H9 (cell line): ENCODE results near the gene APPL2. TPM values are rescaled to one million over a fixed set of nuclear protein-coding genes. Genes with fewer than 3 reads are reported as not detected.

Experiments
- DNase-seq: peaks from one replicate; pipeline ENCODE4 v3.0.0-alpha.2; 2017
- H2AFZ ChIP-seq: one replicate; pipeline ENCODE4 v1.6.1; 2013; ENCODE audit warnings: mild to moderate bottlenecking, low read length, control low read depth, moderate library complexity
- H2AK5ac ChIP-seq: 2 replicates; pipeline ENCODE4 v1.6.1; 2013; ENCODE audit warnings: low read length, control low read depth, mixed read lengths; ENCODE audit not compliant: insufficient read length
- H2BK120ac ChIP-seq: one replicate; pipeline ENCODE4 v1.6.1; 2013; ENCODE audit warnings: low read depth, mild to moderate bottlenecking, low read length, control low read depth, inconsistent platforms; ENCODE audit not compliant: poor library complexity, severe bottlenecking
- H2BK12ac ChIP-seq: 2 replicates; pipeline ENCODE4 v1.6.1; 2013; ENCODE audit warnings: low read length, control low read depth, mixed read lengths, low read depth; ENCODE audit not compliant: insufficient read length
- H2BK15ac ChIP-seq: 2 replicates; pipeline ENCODE4 v1.6.1; 2013; ENCODE audit warnings: low read depth, low read length, control low read depth
- H2BK20ac ChIP-seq: one replicate; pipeline ENCODE4 v1.6.1; 2013; ENCODE audit warnings: low read depth, mild to moderate bottlenecking, low read length, control low read depth, inconsistent platforms; ENCODE audit not compliant: poor library complexity, severe bottlenecking
- H2BK5ac ChIP-seq: 2 replicates; pipeline ENCODE4 v1.6.1; 2013; ENCODE audit warnings: low read length, control low read depth, mixed read lengths; ENCODE audit not compliant: insufficient read length
- H3K14ac ChIP-seq: 2 replicates; pipeline ENCODE4 v1.6.1; 2013; ENCODE audit warnings: low read length, control low read depth; ENCODE audit not compliant: insufficient read depth
- H3K18ac ChIP-seq: 2 replicates; pipeline ENCODE4 v1.6.1; 2013; ENCODE audit warnings: low read depth, mild to moderate bottlenecking, mixed read lengths, low read length, control low read depth; ENCODE audit not compliant: insufficient read length
- H3K23ac ChIP-seq: 2 replicates; pipeline ENCODE4 v1.6.1; 2013; ENCODE audit warnings: low read length, control low read depth, mixed read lengths, low read depth; ENCODE audit not compliant: insufficient read length
- H3K23me2 ChIP-seq: 2 replicates; pipeline ENCODE4 v1.6.1; 2013; ENCODE audit warnings: low read depth, mild to moderate bottlenecking, mixed read lengths, low read length, control low read depth; ENCODE audit not compliant: insufficient read length, poor library complexity, severe bottlenecking
- H3K27ac ChIP-seq: 2 replicates; pipeline ENCODE4 v1.5.1; 2013; ENCODE audit warnings: low read length, control low read depth, mixed read lengths, low read depth; ENCODE audit not compliant: insufficient read length
- H3K27me3 ChIP-seq: 2 replicates; pipeline ENCODE4 v1.6.1; 2013; ENCODE audit warnings: low read length, control low read depth, inconsistent platforms; ENCODE audit not compliant: insufficient read depth
- H3K4ac ChIP-seq: 2 replicates; pipeline ENCODE4 v1.6.1; 2013; ENCODE audit warnings: low read depth, mild to moderate bottlenecking, control low read depth, inconsistent platforms, low read length, moderate library complexity
- H3K4me1 ChIP-seq: 2 replicates; pipeline ENCODE4 v1.6.1; 2013; ENCODE audit warnings: low read length, control low read depth, inconsistent platforms; ENCODE audit not compliant: insufficient read depth
- H3K4me2 ChIP-seq: 2 replicates; pipeline ENCODE4 v1.6.1; 2013; ENCODE audit warnings: low read length, control low read depth, mixed read lengths; ENCODE audit not compliant: insufficient read length, insufficient read depth
- H3K56ac ChIP-seq: 2 replicates; pipeline ENCODE4 v1.6.1; 2013; ENCODE audit warnings: low read depth, mild to moderate bottlenecking, mixed read lengths, low read length, control low read depth; ENCODE audit not compliant: insufficient read length
- H3K79me1 ChIP-seq: 2 replicates; pipeline ENCODE4 v1.6.1; 2013; ENCODE audit warnings: low read depth, mild to moderate bottlenecking, moderate library complexity, low read length, control low read depth, inconsistent platforms; ENCODE audit not compliant: insufficient read depth, poor library complexity, severe bottlenecking
- H3K79me2 ChIP-seq: 2 replicates; pipeline ENCODE4 v1.6.1; 2013; ENCODE audit warnings: low read length, control low read depth, inconsistent platforms; ENCODE audit not compliant: insufficient read depth
- H3K9ac ChIP-seq: 2 replicates; pipeline ENCODE4 v1.6.1; 2013; ENCODE audit warnings: low read length, control low read depth, mixed read lengths; ENCODE audit not compliant: insufficient read length; ENCODE audit errors: extremely low read depth
- H3K9me3 ChIP-seq: one replicate; pipeline ENCODE4 v1.6.1; 2013; ENCODE audit warnings: low read depth, low read length, inconsistent platforms; ENCODE audit not compliant: control insufficient read depth
- H3T11ph ChIP-seq: one replicate; pipeline ENCODE4 v1.6.1; 2013; ENCODE audit warnings: mild to moderate bottlenecking, low read length, control low read depth, inconsistent platforms
- H4K20me1 ChIP-seq: one replicate; pipeline ENCODE4 v1.6.1; 2013; ENCODE audit not compliant: control insufficient read depth, insufficient read length, insufficient read depth
- H4K5ac ChIP-seq: 2 replicates; pipeline ENCODE4 v1.6.1; 2013; ENCODE audit warnings: low read depth, mild to moderate bottlenecking, mixed read lengths, low read length, control low read depth; ENCODE audit not compliant: insufficient read length
- H4K8ac ChIP-seq: replicated peaks from 2 replicates; pipeline ENCODE4 v1.6.1; 2013; ENCODE audit warnings: low read length, control low read depth, mixed read lengths, low read depth; ENCODE audit not compliant: insufficient read length
- H4K91ac ChIP-seq: 2 replicates; pipeline ENCODE4 v1.6.1; 2013; ENCODE audit warnings: low read depth, mild to moderate bottlenecking, moderate library complexity, mixed read lengths, low read length, control low read depth; ENCODE audit not compliant: insufficient read length
- H3K27ac Mint-ChIP-seq, 3 experiments: 2 replicates in 2 of 3; 3 replicates in 1 of 3; pipeline ENCODE4 v1.8.0; 2020 to 2021; ENCODE audit warnings: mixed read lengths in 3 of 3, mild to moderate bottlenecking in 1 of 3, moderate library complexity in 1 of 3
- H3K27me3 Mint-ChIP-seq: 2 replicates; pipeline ENCODE4 v1.8.0; 2021; ENCODE audit warnings: low read depth, mild to moderate bottlenecking, moderate library complexity, mixed read lengths
- H3K36me3 Mint-ChIP-seq, 3 experiments: 2 replicates in 2 of 3; 3 replicates in 1 of 3; pipeline ENCODE4 v1.8.0; 2020 to 2021; ENCODE audit warnings: low read depth in 3 of 3, mixed read lengths in 3 of 3; ENCODE audit not compliant: insufficient read depth in 1 of 3
- H3K4me1 Mint-ChIP-seq, 2 experiments: 2 replicates each; pipeline ENCODE4 v1.8.0; 2020; ENCODE audit warnings: mixed read lengths in 2 of 2
- H3K4me3 Mint-ChIP-seq, 2 experiments: 2 replicates in 1 of 2; 3 replicates in 1 of 2; pipeline ENCODE4 v1.8.0; 2020 to 2021; ENCODE audit warnings: mild to moderate bottlenecking in 2 of 2, mixed read lengths in 2 of 2, moderate library complexity in 1 of 2
- H3K9me3 Mint-ChIP-seq, 2 experiments: 2 replicates in 1 of 2; 3 replicates in 1 of 2; pipeline ENCODE4 v1.8.0; 2020; ENCODE audit warnings: mild to moderate bottlenecking in 2 of 2, mixed read lengths in 2 of 2, moderate library complexity in 1 of 2
- CTCF ChIP-seq: fragments of 200-600 bp; sonication (generic); conservative IDR thresholded peaks from 3 replicates; pipeline ENCODE4 v1.8.0; 2021; ENCODE audit warnings: antibody characterized with exemption, mild to moderate bottlenecking
- WGBS: extraction: QIAGEN DNeasy Blood & Tissue Kit; methylation state at CpG from one replicate; pipeline ENCODE4 v1.1.7; 2013; ENCODE audit warnings: missing lambda C conversion rate, low lambda C conversion rate, mixed read lengths; ENCODE audit not compliant: insufficient read length; ENCODE audit errors: extremely low coverage; 5-methylcytosine and 5-hydroxymethylcytosine counted together
- total RNA-seq: library from RNA; stranded (reverse); gene quantifications from 2 replicates; pipeline ENCODE4 v1.2.1, GENCODE V29; 2021

APPL2 gene
- total RNA-seq, 1 experiment from 2014 or later: 18.5 TPM

GRCh38 chr12:105267711-105268110 lies 31.7 kb upstream of the APPL2 start:
- Mint-ChIP-seq H3K4me1 (no peaks in the 10 kb centered on the region), H3K9me3 (no peaks in the 10 kb centered on the region), H3K27ac (no peak overlapping the region), H3K36me3 (no peaks in the 10 kb centered on the region), H3K27me3 (peaks cover 6% of the 10 kb centered on the region), H3K4me3 (no peak overlapping the region)
- H2BK20ac ChIP-seq: no peak overlapping the region
- no peak overlapping the region for H4K91ac ChIP-seq
- no peak overlapping the region for H2BK12ac ChIP-seq
- H3K27me3 ChIP-seq: no peaks in the 10 kb centered on the region
- no peaks in the 10 kb centered on the region for H3K79me1 ChIP-seq
- H3T11ph ChIP-seq: no peak overlapping the region
- no peak overlapping the region for H3K18ac ChIP-seq
- H3K23me2 ChIP-seq: no peaks in the 10 kb centered on the region
- no peaks in the 10 kb centered on the region for H3K9me3 ChIP-seq
- H3K23ac ChIP-seq: no peak overlapping the region
- no peaks in the 10 kb centered on the region for H3K79me2 ChIP-seq
- no peak overlapping the region for H2AFZ ChIP-seq
- H3K56ac ChIP-seq: no peak overlapping the region
- no peak overlapping the region for H4K5ac ChIP-seq
- no peaks in the 10 kb centered on the region for H3K4me1 ChIP-seq
- no peaks in the 10 kb centered on the region for H4K20me1 ChIP-seq
- DNase-seq: no peak
- no CpG with 5 or more reads among the region's 4 CpGs for WGBS
- TF ChIP-seq CTCF: no peak
- no peak overlapping the region for H3K4ac ChIP-seq
- H3K27ac ChIP-seq: no peak overlapping the region
- H2BK5ac ChIP-seq: no peak overlapping the region
- no peak overlapping the region for H3K9ac ChIP-seq
- H2BK120ac ChIP-seq: no peak overlapping the region
- H4K8ac ChIP-seq: no peak overlapping the region
- H3K4me2 ChIP-seq: no peak overlapping the region
- H3K14ac ChIP-seq: no peak overlapping the region
- no peak overlapping the region for H2AK5ac ChIP-seq
- no peak overlapping the region for H2BK15ac ChIP-seq
